ENCODE data around the gene NKAIN2.
"Not testable (repeated sequence)": the region's sequence is repeated elsewhere in the genome, so short reads cannot be mapped to it uniquely, and the experiment has no call there.

NKAIN2 gene

GRCh38 chr6:124147621-124148020, 344.0 kb downstream of the NKAIN2 start:
- no peak for DNase-seq
- TF ChIP-seq CTCF (IDR thresholded peaks at IDR 0.05) = no peak
- no peaks in the 10 kb centered on the region for H3K36me3 Mint-ChIP-seq (ENCODE audit: low read depth)
- H3K27ac Mint-ChIP-seq = no peak overlapping the region
- H3K9me3 Mint-ChIP-seq = no peaks in the 10 kb centered on the region
- no peaks in the 10 kb centered on the region for H3K4me1 Mint-ChIP-seq
- H3K27me3 Mint-ChIP-seq (ENCODE audit: low read depth, poor library complexity) = no peaks in the 10 kb centered on the region
- H3K4me3 Mint-ChIP-seq = no peak overlapping the region

- Mint-ChIP-seq H3K4me1 (no peaks in the 10 kb centered on the region), H3K9me3 (no peaks in the 10 kb centered on the region), H3K36me3 (ENCODE audit: low read depth) (no peaks in the 10 kb centered on the region), H3K27ac (no peak overlapping the region), H3K27me3 (ENCODE audit: low read depth, poor library complexity) (no peaks in the 10 kb centered on the region), H3K4me3 (no peak overlapping the region)
- TF ChIP-seq CTCF (IDR thresholded peaks at IDR 0.05) = no peak
- DNase-seq = no peak
Observed at GRCh38 chr6:124148236-124148957, 344.7 kb downstream of the NKAIN2 start.

- Mint-ChIP-seq H3K4me1 (no peaks in the 10 kb centered on the region), H3K9me3 (no peaks in the 10 kb centered on the region), H3K27ac (no peak overlapping the region), H3K4me3 (no peak overlapping the region), H3K27me3 (ENCODE audit: low read depth, poor library complexity) (no peaks in the 10 kb centered on the region), H3K36me3 (ENCODE audit: low read depth) (no peaks in the 10 kb centered on the region)
- no peak for DNase-seq
- no peak for TF ChIP-seq CTCF (IDR thresholded peaks at IDR 0.05)
Observed at GRCh38 chr6:124149646-124150045, 346.0 kb downstream of the NKAIN2 start.

GRCh38 chr6:124158024-124158423, 354.4 kb downstream of the NKAIN2 start:
- TF ChIP-seq CTCF (IDR thresholded peaks at IDR 0.05) = no peak
- no peaks in the 10 kb centered on the region for H3K27me3 Mint-ChIP-seq (ENCODE audit: low read depth, poor library complexity)
- H3K36me3 Mint-ChIP-seq (ENCODE audit: low read depth) = no peaks in the 10 kb centered on the region
- peaks cover 10% of the 10 kb centered on the region for H3K4me1 Mint-ChIP-seq
- no peak for DNase-seq
- H3K27ac Mint-ChIP-seq = peak overlapping the region; percentile 53
- H3K9me3 Mint-ChIP-seq = no peaks in the 10 kb centered on the region
- H3K4me3 Mint-ChIP-seq = no peak overlapping the region

- no peak overlapping the region for H3K4me3 Mint-ChIP-seq
- no peaks in the 10 kb centered on the region for H3K36me3 Mint-ChIP-seq (ENCODE audit: low read depth)
- TF ChIP-seq CTCF (IDR thresholded peaks at IDR 0.05) = no peak
- no peaks in the 10 kb centered on the region for H3K9me3 Mint-ChIP-seq
- no peak overlapping the region for H3K27ac Mint-ChIP-seq
- no peak for DNase-seq
- peaks cover 2% of the 10 kb centered on the region for H3K4me1 Mint-ChIP-seq
- no peaks in the 10 kb centered on the region for H3K27me3 Mint-ChIP-seq (ENCODE audit: low read depth, poor library complexity)
Observed at GRCh38 chr6:124163676-124164075, 360.0 kb downstream of the NKAIN2 start.

- Mint-ChIP-seq H3K36me3 (ENCODE audit: low read depth) (no peaks in the 10 kb centered on the region), H3K27ac (no peak overlapping the region), H3K4me1 (no peaks in the 10 kb centered on the region), H3K4me3 (no peak overlapping the region), H3K9me3 (no peaks in the 10 kb centered on the region), H3K27me3 (ENCODE audit: low read depth, poor library complexity) (no peaks in the 10 kb centered on the region)
- TF ChIP-seq CTCF (IDR thresholded peaks at IDR 0.05) = no peak
- DNase-seq = no peak
Observed at GRCh38 chr6:124164343-124164742, 360.7 kb downstream of the NKAIN2 start.

GRCh38 chr6:124167249-124167648, 363.6 kb downstream of the NKAIN2 start:
- H3K9me3 Mint-ChIP-seq; H3K4me1 Mint-ChIP-seq; DNase-seq; H3K4me3 Mint-ChIP-seq; H3K27me3 Mint-ChIP-seq (ENCODE audit: low read depth, poor library complexity); H3K36me3 Mint-ChIP-seq (ENCODE audit: low read depth); H3K27ac Mint-ChIP-seq: not testable (repeated sequence)
